ENCODE results near the gene RBCK1. TPM values are rescaled to one million over a fixed set of nuclear protein-coding genes. Genes with fewer than 3 reads are reported as not detected.

RBCK1 gene
- total RNA-seq, 1 experiment from 2014 or later, result 115 TPM

DNA sequence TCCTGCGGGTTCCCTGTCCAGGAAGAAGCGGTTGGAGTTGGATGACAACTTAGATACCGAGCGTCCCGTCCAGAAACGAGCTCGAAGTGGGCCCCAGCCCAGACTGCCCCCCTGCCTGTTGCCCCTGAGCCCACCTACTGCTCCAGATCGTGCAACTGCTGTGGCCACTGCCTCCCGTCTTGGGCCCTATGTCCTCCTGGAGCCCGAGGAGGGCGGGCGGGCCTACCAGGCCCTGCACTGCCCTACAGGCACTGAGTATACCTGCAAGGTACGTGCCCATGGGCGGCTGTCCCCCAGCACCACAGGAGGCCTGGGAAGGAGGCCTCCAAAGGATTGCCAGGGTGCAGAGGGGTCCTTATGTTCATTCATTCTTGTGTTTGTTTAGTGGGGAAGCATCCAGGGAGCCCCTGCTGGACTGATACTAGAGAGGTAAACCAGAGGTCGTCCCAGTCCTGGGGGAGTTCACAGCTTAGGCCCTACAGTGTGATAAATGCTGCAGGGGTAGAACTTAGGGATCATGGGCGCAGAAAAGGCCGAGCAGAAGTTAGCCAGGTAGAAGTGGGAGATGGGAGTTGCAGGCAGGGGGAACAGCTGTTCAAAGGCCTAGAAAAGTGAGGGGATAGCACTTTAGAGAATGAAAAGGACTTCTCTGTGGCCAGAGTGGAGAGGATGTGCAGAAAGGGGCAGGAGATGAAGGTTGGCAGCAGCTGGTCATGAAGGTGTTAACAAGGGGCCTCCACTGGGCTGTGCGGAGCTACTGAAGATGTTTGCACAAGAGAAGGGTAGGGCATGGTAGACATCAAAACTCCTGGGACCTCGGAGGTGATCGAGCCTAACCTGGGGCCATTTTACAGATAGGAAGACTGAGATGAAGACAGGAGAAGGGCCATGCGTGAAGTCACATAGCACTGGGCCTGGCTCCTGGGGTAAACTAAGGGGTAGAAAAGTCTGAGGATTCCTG, 19.8 kb upstream of the RBCK1 start:
- intact Hi-C loops (cut with micrococcal nuclease), result no loop called here
- H3K9me3 ChIP-seq (ENCODE audit: low read length), result no peaks in the 10 kb centered on the region
- no peak overlapping the region for H3K9ac ChIP-seq (ENCODE audit: low read length)
- no peaks in the 10 kb centered on the region for H3F3A ChIP-seq (ENCODE audit: low read length, unreplicated experiment)
- no peak overlapping the region for H2AFZ ChIP-seq (ENCODE audit: low read length)
- H3K27ac ChIP-seq (ENCODE audit: low read length), result no peak overlapping the region
- H3K4me2 ChIP-seq (ENCODE audit: low read length), result no peak overlapping the region
- ChIA-PET CTCF (no interaction called here), POLR2A (ENCODE audit: unreplicated experiment) (no interaction called here)
- H3K79me2 ChIP-seq (ENCODE audit: low read length), result peaks cover 48% of the 10 kb centered on the region
- ATAC-seq (no peak), DNase-seq (no peak)
- no peak overlapping the region for H3K4me3 ChIP-seq (ENCODE audit: low read length)
- no peaks in the 10 kb centered on the region for H3K27me3 ChIP-seq (ENCODE audit: low read length)
- no TSS peak for BruUV-seq (replicated peaks)
- no peaks in the 10 kb centered on the region for H3K4me1 ChIP-seq (ENCODE audit: insufficient read depth, low read length)
- TF ChIP-seq EZH2 (IDR thresholded peaks at IDR 0.05; ENCODE audit: low read length, unreplicated experiment) (no peak), EZH2phosphoT487 (IDR thresholded peaks at IDR 0.05; ENCODE audit: borderline replicate concordance, low read length) (no peak), CTCF (conservative IDR thresholded peaks at IDR 0.05; ENCODE audit: low read depth, low read length) (no peak)
- H4K20me1 ChIP-seq (ENCODE audit: low read length), result 0 out of 2 replicates have a peak, but pooled peaks cover 8% of the 10 kb centered on the region
- peaks cover 76% of the 10 kb centered on the region for H3K36me3 ChIP-seq (ENCODE audit: low read depth, low read length)
- no peaks in the 10 kb centered on the region for H3K9me2 ChIP-seq (replicated peaks; ENCODE audit: low read length)

GRCh38 chr20:389220-389619, 18.9 kb upstream of the RBCK1 start:
- Histone ChIP-seq H4K20me1 (ENCODE audit: low read length) (no peaks in the 10 kb centered on the region), H3K79me2 (ENCODE audit: low read length) (peaks cover 39% of the 10 kb centered on the region), H3K9ac (ENCODE audit: low read length) (no peak overlapping the region), H3K27me3 (ENCODE audit: low read length) (no peaks in the 10 kb centered on the region), H3K9me3 (ENCODE audit: low read length) (no peaks in the 10 kb centered on the region), H3K36me3 (ENCODE audit: low read depth, low read length) (peaks cover 74% of the 10 kb centered on the region), H2AFZ (ENCODE audit: low read length) (no peak overlapping the region), H3K4me3 (ENCODE audit: low read length) (no peak overlapping the region), H3K9me2 (replicated peaks; ENCODE audit: low read length) (no peaks in the 10 kb centered on the region), H3K4me1 (ENCODE audit: insufficient read depth, low read length) (no peaks in the 10 kb centered on the region), H3K4me2 (ENCODE audit: low read length) (no peak overlapping the region), H3F3A (ENCODE audit: low read length, unreplicated experiment) (no peaks in the 10 kb centered on the region), H3K27ac (ENCODE audit: low read length) (no peak overlapping the region)
- BruUV-seq (replicated peaks), result no TSS peak
- no peak for DNase-seq
- POLR2A ChIA-PET (ENCODE audit: unreplicated experiment), result no interaction called here
- TF ChIP-seq EZH2phosphoT487 (IDR thresholded peaks at IDR 0.05; ENCODE audit: borderline replicate concordance, low read length) (no peak), CTCF (conservative IDR thresholded peaks at IDR 0.05; ENCODE audit: low read depth, low read length) (no peak), EZH2 (IDR thresholded peaks at IDR 0.05; ENCODE audit: low read length, unreplicated experiment) (no peak)
- intact Hi-C loops (cut with micrococcal nuclease), result no loop called here
- no peak for ATAC-seq
- CTCF ChIA-PET, result no interaction called here
